ENCODE measurements around the gene CPLX3. TPM values are rescaled to one million over a fixed set of nuclear protein-coding genes. Genes with fewer than 3 reads are reported as not detected.

Gene CPLX3
- polyA plus RNA-seq, 2 of the 4 experiments (the other 2 are of a cell fraction) = not detected

DNA sequence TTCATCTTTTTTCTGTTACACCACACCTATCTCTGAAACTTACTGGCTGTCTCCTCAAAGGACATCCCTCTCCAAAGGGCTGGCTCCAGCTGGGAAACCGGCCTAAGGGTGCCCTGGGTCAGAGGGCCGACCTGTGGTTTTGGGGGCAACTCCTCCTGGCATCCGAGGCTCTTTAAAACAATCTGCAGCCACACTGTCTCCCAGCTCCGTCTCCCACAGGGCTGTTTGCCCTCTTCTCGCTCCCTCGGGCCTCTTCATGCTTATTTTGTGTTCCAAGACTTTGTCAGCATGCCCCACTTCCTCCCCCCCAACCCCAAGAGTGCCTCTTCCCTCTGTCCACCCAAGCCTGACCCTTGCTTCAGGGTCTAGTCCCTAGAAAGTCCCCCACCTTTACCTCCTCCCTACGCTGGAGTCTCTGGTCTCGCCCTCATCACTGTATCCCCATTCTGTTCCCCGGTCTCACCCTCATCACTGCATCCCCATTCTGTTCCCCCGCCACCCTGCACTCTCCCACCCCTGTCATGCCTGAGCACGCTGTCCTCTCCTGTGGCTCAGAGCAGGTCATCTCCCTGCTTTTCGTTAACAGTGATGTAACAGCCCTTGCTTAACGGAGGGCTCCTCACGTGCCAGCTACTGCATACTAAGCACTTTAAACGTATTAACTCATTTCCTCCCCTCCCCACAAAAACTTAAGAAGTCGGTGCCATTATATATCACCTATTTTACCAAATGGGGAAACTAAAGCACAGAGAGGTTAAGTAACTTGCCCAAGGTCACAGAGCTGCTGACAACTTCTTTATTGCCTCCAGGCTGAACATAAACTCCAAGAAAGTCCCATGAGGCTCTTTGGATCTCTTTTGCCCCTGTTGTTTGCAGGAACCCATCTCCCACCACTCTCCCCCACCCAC lies 45.6 kb upstream of the CPLX3 start:
- no peak for ATAC-seq
- H3K4me2 ChIP-seq = peak overlapping the region; percentile 97
- WGBS (ENCODE audit: missing lambda C conversion rate) = 79% methylated on average over 16 of the region's 16 CpGs
- POLR2A ChIA-PET = interaction anchor here (1.1 kb wide), 2 partner anchors 10 to 176 kb away, joined by 3 read pairs; partner anchors contain the start of gene RPP25
- no peak for DNase-seq (ENCODE audit: low read depth in 1 of 2, low spot score in 1 of 2)
- CTCF ChIA-PET = interaction anchor here (0.9 to 65.6 kb wide), 10 partner anchors 10 to 169 kb away, joined by 3 to 1908 read pairs (median 4); partner anchors contain the start of genes CPLX3, LMAN1L and ULK3
- no peak for TF ChIP-seq CHD4 (IDR thresholded peaks at IDR 0.05; ENCODE audit: borderline replicate concordance)
- no peak for TF ChIP-seq FOSB (CRISPR knock-in tag; IDR thresholded peaks at IDR 0.05)
- no peak for TF ChIP-seq NFE2L2 (conservative IDR thresholded peaks at IDR 0.05; ENCODE audit: low read length)
- peak; percentile 36 for TF ChIP-seq ZFP36 (IDR thresholded peaks at IDR 0.05; ENCODE audit: borderline replicate concordance, partially characterized antibody)
- TF ChIP-seq, protein P1, sequence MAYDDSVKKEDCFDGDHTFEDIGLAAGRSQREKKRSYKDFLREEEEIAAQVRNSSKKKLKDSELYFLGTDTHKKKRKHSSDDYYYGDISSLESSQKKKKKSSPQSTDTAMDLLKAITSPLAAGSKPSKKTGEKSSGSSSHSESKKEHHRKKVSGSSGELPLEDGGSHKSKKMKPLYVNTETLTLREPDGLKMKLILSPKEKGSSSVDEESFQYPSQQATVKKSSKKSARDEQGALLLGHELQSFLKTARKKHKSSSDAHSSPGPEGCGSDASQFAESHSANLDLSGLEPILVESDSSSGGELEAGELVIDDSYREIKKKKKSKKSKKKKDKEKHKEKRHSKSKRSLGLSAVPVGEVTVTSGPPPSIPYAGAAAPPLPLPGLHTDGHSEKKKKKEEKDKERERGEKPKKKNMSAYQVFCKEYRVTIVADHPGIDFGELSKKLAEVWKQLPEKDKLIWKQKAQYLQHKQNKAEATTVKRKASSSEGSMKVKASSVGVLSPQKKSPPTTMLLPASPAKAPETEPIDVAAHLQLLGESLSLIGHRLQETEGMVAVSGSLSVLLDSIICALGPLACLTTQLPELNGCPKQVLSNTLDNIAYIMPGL (CRISPR knock-in tag; IDR thresholded peaks at IDR 0.05; ENCODE audit: borderline replicate concordance) = no peak
- no peak for TF ChIP-seq BHLHE40 (IDR thresholded peaks at IDR 0.05; ENCODE audit: low read depth, low read length)
- TF ChIP-seq HOXB13 (CRISPR knock-in tag; IDR thresholded peaks at IDR 0.05; ENCODE audit: low read depth) = no peak
- TF ChIP-seq POLR2A (IDR thresholded peaks at IDR 0.05; ENCODE audit: low read length) = no peak
- no peak for TF ChIP-seq KDM5A (IDR thresholded peaks at IDR 0.05)
- peak; percentile 68; the same call in 1 of the 2 replicates for TF ChIP-seq KDM1A (IDR thresholded peaks at IDR 0.05; ENCODE audit: low read depth)
- TF ChIP-seq, protein P2, sequence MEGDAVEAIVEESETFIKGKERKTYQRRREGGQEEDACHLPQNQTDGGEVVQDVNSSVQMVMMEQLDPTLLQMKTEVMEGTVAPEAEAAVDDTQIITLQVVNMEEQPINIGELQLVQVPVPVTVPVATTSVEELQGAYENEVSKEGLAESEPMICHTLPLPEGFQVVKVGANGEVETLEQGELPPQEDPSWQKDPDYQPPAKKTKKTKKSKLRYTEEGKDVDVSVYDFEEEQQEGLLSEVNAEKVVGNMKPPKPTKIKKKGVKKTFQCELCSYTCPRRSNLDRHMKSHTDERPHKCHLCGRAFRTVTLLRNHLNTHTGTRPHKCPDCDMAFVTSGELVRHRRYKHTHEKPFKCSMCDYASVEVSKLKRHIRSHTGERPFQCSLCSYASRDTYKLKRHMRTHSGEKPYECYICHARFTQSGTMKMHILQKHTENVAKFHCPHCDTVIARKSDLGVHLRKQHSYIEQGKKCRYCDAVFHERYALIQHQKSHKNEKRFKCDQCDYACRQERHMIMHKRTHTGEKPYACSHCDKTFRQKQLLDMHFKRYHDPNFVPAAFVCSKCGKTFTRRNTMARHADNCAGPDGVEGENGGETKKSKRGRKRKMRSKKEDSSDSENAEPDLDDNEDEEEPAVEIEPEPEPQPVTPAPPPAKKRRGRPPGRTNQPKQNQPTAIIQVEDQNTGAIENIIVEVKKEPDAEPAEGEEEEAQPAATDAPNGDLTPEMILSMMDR (IDR thresholded peaks at IDR 0.05) = no peak
- TF ChIP-seq MAFK (IDR thresholded peaks at IDR 0.05; ENCODE audit: partially characterized antibody) = peak; percentile 15
- TF ChIP-seq, protein P3, sequence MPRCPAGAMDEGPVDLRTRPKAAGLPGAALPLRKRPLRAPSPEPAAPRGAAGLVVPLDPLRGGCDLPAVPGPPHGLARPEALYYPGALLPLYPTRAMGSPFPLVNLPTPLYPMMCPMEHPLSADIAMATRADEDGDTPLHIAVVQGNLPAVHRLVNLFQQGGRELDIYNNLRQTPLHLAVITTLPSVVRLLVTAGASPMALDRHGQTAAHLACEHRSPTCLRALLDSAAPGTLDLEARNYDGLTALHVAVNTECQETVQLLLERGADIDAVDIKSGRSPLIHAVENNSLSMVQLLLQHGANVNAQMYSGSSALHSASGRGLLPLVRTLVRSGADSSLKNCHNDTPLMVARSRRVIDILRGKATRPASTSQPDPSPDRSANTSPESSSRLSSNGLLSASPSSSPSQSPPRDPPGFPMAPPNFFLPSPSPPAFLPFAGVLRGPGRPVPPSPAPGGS (IDR thresholded peaks at IDR 0.05) = no peak
- no peaks in the 10 kb centered on the region for H3K9me3 ChIP-seq
- H3K4me1 ChIP-seq = peaks cover 22% of the 10 kb centered on the region
- peak overlapping the region in 1 of 2 experiments; percentile 97; a peak in 3 of 6 replicates for H3K27ac ChIP-seq
- H3K4me3 ChIP-seq = no peak overlapping the region; the same call in 2 of the 3 replicates
- FAIRE-seq = no peak

DNA sequence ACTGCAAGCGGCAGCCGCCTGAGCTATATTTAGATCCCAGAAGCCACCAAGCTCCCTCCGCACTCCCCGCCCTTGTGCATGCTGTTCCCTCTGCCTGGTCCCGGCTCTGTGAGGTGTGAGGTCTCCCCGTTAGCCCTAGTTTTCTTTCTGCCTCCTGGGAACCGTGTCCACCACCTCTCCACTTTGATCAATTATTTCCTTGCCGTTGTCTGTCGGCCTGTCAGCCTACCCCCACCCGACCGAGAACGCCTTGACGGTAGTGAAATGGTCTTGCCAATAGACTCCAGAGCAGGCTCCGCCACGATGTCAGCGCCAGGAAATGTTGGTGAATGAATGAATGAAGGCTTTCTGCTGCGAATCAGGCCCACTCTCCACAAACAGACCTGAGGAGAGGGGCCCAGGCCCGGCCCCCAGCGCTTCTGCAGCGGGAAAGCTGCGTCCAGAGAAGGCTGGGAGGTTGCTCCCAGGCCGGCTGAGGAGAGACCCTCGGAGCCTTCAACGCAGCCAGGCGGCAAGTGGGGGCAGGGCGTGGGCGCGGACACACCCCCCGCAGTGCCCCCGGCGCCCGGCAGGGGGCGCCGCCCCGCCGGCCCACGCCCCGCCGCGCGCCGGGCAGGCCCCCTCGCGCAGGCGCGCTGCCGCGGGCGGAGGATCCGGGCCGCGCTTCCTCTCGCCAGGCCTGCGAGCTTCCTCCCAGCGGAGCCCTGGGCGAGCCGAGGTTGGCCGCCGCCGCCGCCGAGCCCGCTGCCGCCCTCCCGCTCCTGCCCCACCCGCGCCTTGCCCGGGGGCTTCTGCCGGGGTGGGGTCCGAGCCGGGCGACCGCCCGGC lies 44.8 kb upstream of the CPLX3 start, which contains the start of gene CSK:
Gene CSK (plus strand): TSS at position 650 of the 828 bp plus-strand sequence. CDS start 16,218 bp downstream, outside the sequence.
- peaks cover 22% of the 10 kb centered on the region for H3K4me1 ChIP-seq
- WGBS (ENCODE audit: missing lambda C conversion rate) = 15% methylated on average over 24 of the region's 74 CpGs
- H3K9me3 ChIP-seq = no peaks in the 10 kb centered on the region
- peak; percentile 64 to 82 for ATAC-seq
- H3K4me3 ChIP-seq = peak within 1 kb of the TSS; percentile 97
- peak; percentile 67 to 86 for DNase-seq (ENCODE audit: low read depth in 1 of 2, low spot score in 1 of 2)
- peak within 1 kb of the TSS; percentile 97 to 98 for H3K27ac ChIP-seq
- CTCF ChIA-PET = interaction anchor here (0.9 to 65.6 kb wide), 8 partner anchors 11 to 169 kb away, joined by 3 to 1908 read pairs (median 7); partner anchors contain the start of genes CPLX3, LMAN1L and ULK3
- POLR2A ChIA-PET = interaction anchor here (0.6 to 1.1 kb wide), 3 partner anchors 11 to 175 kb away, joined by 3 to 7 read pairs (median 3); partner anchors contain the start of gene RPP25
- FAIRE-seq = no peak
- H3K4me2 ChIP-seq = peak within 1 kb of the TSS; percentile 97
- TF ChIP-seq ZFP36 (IDR thresholded peaks at IDR 0.05; ENCODE audit: borderline replicate concordance, partially characterized antibody) (no peak), SMC3 (IDR thresholded peaks at IDR 0.05) (peak; percentile 54; the same call in 2 of the 3 replicates), HOXB5 (CRISPR knock-in tag; IDR thresholded peaks at IDR 0.05) (0 out of 2 replicates have a peak, but pooled peaks have one; percentile 22), JUN (IDR thresholded peaks at IDR 0.05) (peak; percentile 70 to 88; a peak in 3 of 5 replicates), CHD4 (IDR thresholded peaks at IDR 0.05; ENCODE audit: borderline replicate concordance) (peak; percentile 51; the same call in 1 of the 2 replicates), RARB (CRISPR knock-in tag; IDR thresholded peaks at IDR 0.05) (no peak)
- TF ChIP-seq, protein P2 (IDR thresholded peaks at IDR 0.05) = peak; percentile 97
- TF ChIP-seq, protein P4, sequence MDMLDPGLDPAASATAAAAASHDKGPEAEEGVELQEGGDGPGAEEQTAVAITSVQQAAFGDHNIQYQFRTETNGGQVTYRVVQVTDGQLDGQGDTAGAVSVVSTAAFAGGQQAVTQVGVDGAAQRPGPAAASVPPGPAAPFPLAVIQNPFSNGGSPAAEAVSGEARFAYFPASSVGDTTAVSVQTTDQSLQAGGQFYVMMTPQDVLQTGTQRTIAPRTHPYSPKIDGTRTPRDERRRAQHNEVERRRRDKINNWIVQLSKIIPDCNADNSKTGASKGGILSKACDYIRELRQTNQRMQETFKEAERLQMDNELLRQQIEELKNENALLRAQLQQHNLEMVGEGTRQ (IDR thresholded peaks at IDR 0.05) = no peak
- TF ChIP-seq, protein P1 (CRISPR knock-in tag; IDR thresholded peaks at IDR 0.05; ENCODE audit: borderline replicate concordance) = no peak
- TF ChIP-seq, protein P5, sequence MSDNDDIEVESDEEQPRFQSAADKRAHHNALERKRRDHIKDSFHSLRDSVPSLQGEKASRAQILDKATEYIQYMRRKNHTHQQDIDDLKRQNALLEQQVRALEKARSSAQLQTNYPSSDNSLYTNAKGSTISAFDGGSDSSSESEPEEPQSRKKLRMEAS (IDR thresholded peaks at IDR 0.05) = peak; percentile 67; the same call in 1 of the 2 replicates
